Neuron (in vitro differentiated cells): ENCODE data around the gene STX16.
"Not testable (repeated sequence)": the region's sequence is repeated elsewhere in the genome, so short reads cannot be mapped to it uniquely, and the experiment has no call there.

ENCODE experiments used
- H2AFZ ChIP-seq: one replicate; pipeline ENCODE4 v1.6.1; 2013; ENCODE audit warnings: low read depth, mild to moderate bottlenecking, inconsistent platforms, low read length, moderate library complexity
- H3K27me3 ChIP-seq: one replicate; pipeline ENCODE4 v1.6.1; 2013; ENCODE audit warnings: low read length; ENCODE audit not compliant: insufficient read depth
- H3K36me3 ChIP-seq: one replicate; pipeline ENCODE4 v1.6.1; 2013; ENCODE audit warnings: low read length; ENCODE audit not compliant: insufficient read depth
- H3K4me1 ChIP-seq: one replicate; pipeline ENCODE4 v1.6.1; 2013; ENCODE audit warnings: low read length; ENCODE audit not compliant: insufficient read depth
- H3K4me3 ChIP-seq: 2 replicates; pipeline ENCODE4 v1.5.1; 2013; ENCODE audit warnings: mild to moderate bottlenecking, low read length, moderate library complexity
- H3K9me3 ChIP-seq: one replicate; pipeline ENCODE4 v1.6.1; 2013; ENCODE audit warnings: low read length

The STX16 gene

GRCh38 chr20:58715801-58716475, 64.9 kb downstream of the STX16 start:
- Histone ChIP-seq H3K4me1 (peaks cover 29% of the 10 kb centered on the region), H3K4me3 (no peak overlapping the region), H3K9me3 (no peaks in the 10 kb centered on the region), H3K36me3 (no peaks in the 10 kb centered on the region), H2AFZ (no peak overlapping the region), H3K27me3 (no peaks in the 10 kb centered on the region)

DNA sequence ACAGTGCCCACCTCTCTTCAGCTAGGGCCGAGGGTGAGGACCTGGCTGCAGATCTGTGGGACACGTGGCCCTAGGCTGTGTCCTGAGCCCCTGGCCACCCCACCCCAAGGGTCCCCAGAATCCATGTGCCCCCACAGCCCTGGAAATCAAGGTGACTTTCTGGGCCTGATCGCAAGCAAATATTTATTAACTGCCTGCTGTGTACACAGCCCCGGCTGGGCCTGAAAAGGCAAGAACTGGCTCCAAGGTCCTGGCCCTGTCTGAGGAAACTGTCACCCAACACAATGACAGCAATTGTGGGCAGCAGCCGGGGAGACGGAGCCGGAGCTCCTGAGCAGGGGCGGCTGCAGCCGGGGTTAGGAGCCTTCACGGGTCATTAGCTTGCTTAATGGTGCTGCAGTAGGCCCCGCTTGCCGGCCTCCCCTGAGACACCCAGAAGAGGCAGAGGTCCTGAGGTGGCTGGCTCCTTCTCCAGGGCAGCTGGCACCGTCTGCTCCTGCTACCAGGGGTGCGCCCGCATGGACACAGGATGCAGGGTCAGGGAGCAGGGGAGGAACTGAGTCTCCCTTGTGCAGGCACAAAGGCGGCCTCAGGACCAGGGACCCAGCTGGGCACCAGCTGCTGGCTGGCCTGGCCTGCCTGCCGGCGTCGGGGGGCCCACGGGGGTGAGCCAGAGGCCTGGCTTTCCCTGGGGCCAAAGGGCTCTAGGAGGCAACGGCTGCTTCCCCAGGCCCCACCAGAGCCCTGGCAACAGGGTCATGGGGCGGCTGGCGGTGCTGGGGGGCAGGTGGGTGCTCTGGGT, 65.6 kb downstream of the STX16 start:
- H3K9me3 ChIP-seq = no peaks in the 10 kb centered on the region
- no peaks in the 10 kb centered on the region for H3K36me3 ChIP-seq
- H3K4me1 ChIP-seq = peaks cover 29% of the 10 kb centered on the region
- H2AFZ ChIP-seq = no peak overlapping the region
- H3K4me3 ChIP-seq = no peak overlapping the region
- no peaks in the 10 kb centered on the region for H3K27me3 ChIP-seq

GRCh38 chr20:58717278-58718091, 66.4 kb downstream of the STX16 start:
- Histone ChIP-seq H3K9me3 (no peaks in the 10 kb centered on the region), H2AFZ (no peak overlapping the region), H3K4me1 (peaks cover 30% of the 10 kb centered on the region), H3K27me3 (no peaks in the 10 kb centered on the region), H3K36me3 (no peaks in the 10 kb centered on the region), H3K4me3 (no peak overlapping the region)

- Histone ChIP-seq H2AFZ (no peak overlapping the region), H3K36me3 (no peaks in the 10 kb centered on the region), H3K27me3 (no peaks in the 10 kb centered on the region), H3K4me1 (peaks cover 37% of the 10 kb centered on the region), H3K9me3 (no peaks in the 10 kb centered on the region), H3K4me3 (no peak overlapping the region)
These were observed 67.1 kb downstream of the STX16 start for GRCh38 chr20:58718121-58718563.

DNA sequence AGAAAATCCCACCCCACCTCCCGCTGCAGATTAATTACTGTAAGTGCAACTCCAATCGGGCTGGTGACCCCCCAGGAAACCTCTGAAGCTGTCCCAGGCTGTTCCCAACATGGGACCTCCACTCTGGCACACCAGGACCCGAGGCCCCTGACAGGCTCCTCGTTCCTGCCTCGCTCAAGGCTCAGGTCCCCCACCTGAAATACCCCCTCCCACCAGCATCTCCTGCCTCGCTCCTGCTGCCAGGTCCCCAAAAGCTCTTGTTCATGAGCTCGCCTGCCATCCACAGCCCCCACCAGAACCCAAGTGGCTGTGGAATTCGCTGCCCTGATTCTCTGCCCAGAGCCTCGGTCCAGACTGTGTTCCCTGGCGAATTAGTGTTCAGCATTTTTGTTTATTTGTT, 67.6 kb downstream of the STX16 start:
- Histone ChIP-seq H3K27me3 (no peaks in the 10 kb centered on the region), H3K9me3 (no peaks in the 10 kb centered on the region), H2AFZ (no peak overlapping the region), H3K4me1 (peaks cover 38% of the 10 kb centered on the region), H3K36me3 (no peaks in the 10 kb centered on the region), H3K4me3 (no peak overlapping the region)

- Histone ChIP-seq H3K9me3 (no peaks in the 10 kb centered on the region), H2AFZ (no peak overlapping the region), H3K27me3 (no peaks in the 10 kb centered on the region), H3K36me3 (no peaks in the 10 kb centered on the region), H3K4me1 (peaks cover 38% of the 10 kb centered on the region), H3K4me3 (no peak overlapping the region)
These were observed 68.2 kb downstream of the STX16 start for GRCh38 chr20:58719258-58719657.

DNA sequence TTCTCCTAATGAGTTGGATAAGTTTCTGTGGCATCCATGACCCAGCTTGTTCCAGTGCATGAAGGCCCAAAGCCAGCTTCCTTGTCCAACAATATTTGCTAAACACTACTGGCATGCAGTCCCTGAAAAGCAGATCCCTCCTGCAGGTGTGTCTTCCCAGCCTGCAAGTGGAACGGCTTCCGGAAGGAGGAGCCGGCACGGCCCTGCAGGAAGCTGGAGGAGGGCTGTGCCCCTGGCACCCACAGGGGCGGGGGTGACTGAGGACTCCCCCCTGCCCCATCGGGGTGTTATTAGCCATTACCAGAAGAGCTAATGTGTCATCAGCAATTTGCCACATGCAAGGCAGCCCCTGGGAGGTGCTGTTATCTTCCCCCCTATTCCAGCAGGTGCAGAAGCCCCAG, 68.9 kb downstream of the STX16 start:
- H3K36me3 ChIP-seq = no peaks in the 10 kb centered on the region
- no peak overlapping the region for H3K4me3 ChIP-seq
- H3K4me1 ChIP-seq = peaks cover 35% of the 10 kb centered on the region
- H3K27me3 ChIP-seq = no peaks in the 10 kb centered on the region
- H2AFZ ChIP-seq = no peak overlapping the region
- no peaks in the 10 kb centered on the region for H3K9me3 ChIP-seq

DNA sequence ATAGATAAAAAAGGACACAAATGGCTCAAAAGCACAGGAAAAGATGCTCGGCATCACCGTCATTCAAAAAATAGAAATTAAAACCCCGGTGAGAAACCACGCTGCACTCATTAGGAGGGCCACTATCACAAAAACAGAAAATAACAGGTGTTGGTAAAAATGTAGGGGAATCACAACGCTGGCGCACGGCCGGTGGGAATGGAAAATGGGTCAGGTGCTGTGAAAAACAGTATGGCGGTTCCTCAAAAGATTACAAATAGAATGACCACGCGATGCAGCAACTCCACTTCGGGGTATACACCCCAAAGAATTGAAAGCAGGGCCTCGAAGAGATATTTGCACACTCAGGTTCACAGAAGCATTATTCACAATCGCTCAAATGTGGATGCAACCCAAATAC, 69.8 kb downstream of the STX16 start:
- Histone ChIP-seq H3K27me3 (no peaks in the 10 kb centered on the region), H2AFZ (no peak overlapping the region), H3K36me3 (no peaks in the 10 kb centered on the region), H3K9me3 (no peaks in the 10 kb centered on the region), H3K4me3 (no peak overlapping the region), H3K4me1 (peaks cover 31% of the 10 kb centered on the region)

GRCh38 chr20:58721951-58722778, 71.1 kb downstream of the STX16 start:
- Histone ChIP-seq H2AFZ (no peak overlapping the region), H3K36me3 (no peaks in the 10 kb centered on the region), H3K9me3 (no peaks in the 10 kb centered on the region), H3K4me3 (no peak overlapping the region), H3K27me3 (no peaks in the 10 kb centered on the region), H3K4me1 (peaks cover 19% of the 10 kb centered on the region)

DNA sequence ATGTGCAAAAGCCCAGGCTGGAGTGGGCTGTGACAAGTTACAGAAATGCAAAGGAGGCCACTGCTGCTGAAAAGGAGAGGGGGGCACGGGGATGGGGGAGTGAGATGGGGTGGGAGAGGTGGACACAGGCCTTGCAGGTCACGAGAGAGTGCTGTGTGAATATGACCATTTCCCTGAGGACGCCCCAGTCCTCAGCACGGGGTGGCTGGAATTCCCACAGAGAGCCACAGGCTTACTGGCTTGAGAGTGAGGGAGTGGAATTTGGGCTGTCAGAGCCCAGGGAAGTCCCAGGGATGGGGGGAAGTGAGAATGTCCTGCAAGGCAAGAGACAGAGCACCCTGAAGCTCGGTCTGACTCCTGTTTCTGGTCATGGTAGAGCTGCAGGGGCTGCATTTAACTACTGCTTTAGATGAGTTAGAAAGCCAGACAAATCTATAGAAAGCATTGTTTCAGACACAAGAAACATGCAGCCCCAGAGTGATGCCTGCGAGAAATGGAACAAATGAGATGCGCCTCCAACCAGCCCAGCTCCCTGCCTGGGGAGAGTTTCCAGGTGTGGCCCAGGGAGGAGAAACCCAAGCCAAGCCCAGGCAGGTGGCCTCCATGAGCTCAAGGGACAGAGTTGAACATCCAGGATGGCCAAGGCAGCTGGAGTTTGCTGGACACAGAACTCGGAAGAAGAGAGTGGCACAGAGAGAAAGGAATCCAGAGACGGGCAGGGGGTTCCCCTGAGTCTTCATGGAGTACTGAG, 72.0 kb downstream of the STX16 start:
- Histone ChIP-seq H3K9me3 (no peaks in the 10 kb centered on the region), H2AFZ (no peak overlapping the region), H3K36me3 (no peaks in the 10 kb centered on the region), H3K4me1 (peaks cover 13% of the 10 kb centered on the region), H3K27me3 (no peaks in the 10 kb centered on the region), H3K4me3 (no peak overlapping the region)

DNA sequence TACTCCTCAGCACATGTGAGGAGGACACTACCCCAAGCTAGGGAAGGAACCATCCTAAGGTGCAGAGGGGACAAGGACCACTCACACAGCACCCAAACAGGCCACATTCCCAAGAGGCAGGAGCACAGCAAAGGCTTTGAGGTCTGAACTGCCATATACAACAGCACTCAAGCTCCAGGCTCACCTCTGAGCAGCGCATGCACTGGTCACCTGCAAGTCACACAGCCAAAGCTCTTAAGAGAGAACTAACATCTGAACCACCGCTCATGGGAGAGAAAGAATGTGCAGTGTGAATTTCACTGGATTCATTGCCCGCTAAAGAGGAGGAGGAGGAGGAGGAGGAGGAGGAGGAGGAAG, 72.5 kb downstream of the STX16 start:
- Histone ChIP-seq H2AFZ (no peak overlapping the region), H3K27me3 (no peaks in the 10 kb centered on the region), H3K9me3 (no peaks in the 10 kb centered on the region), H3K36me3 (no peaks in the 10 kb centered on the region), H3K4me3 (no peak overlapping the region), H3K4me1 (peaks cover 10% of the 10 kb centered on the region)

- not testable (repeated sequence) for H3K36me3 ChIP-seq, H3K4me3 ChIP-seq, H2AFZ ChIP-seq, H3K27me3 ChIP-seq, H3K9me3 ChIP-seq, H3K4me1 ChIP-seq
These were observed 75.1 kb downstream of the STX16 start for GRCh38 chr20:58726156-58726555.
